Panc1 (cell line): Measurements from ENCODE around the gene MFAP4. TPM values are rescaled to one million over a fixed set of nuclear protein-coding genes. Genes with fewer than 3 reads are reported as not detected.

Experiments
- ATAC-seq: fragments of 200-7000 bp; cut with Tn5 transposase; 2 replicates; pipeline ENCODE4 v1.9.1; 2020; ENCODE audit warnings: mild to moderate bottlenecking, moderate library complexity
- BruUV-seq: library from RNA; stranded (reverse); fragments of 400-500 nt; replicated peaks from 2 replicates; lab custom pipeline; 2021; lab: Mats Ljungman, UMichigan
- CTCF ChIA-PET: fragments of 300-600 bp; sonication (Branson Sonifier 250); formaldehyde crosslinking; loops from one replicate; lab custom pipeline; 2022; ENCODE audit warnings: antibody characterized with exemption; lab: Charles Lee
- POLR2A ChIA-PET: fragments of 300-600 bp; sonication (Branson Sonifier 250); formaldehyde crosslinking; loops from one replicate; lab custom pipeline; 2022; ENCODE audit warnings: antibody characterized with exemption; lab: Charles Lee
- DNase-seq: peaks from one replicate; pipeline ENCODE4 v3.0.0-alpha.2; 2010; ENCODE audit warnings: low read depth, low spot score
- H3K27ac ChIP-seq: 2 replicates; pipeline ENCODE4 v1.5.1; 2011; ENCODE audit warnings: mild to moderate bottlenecking, low read length, inconsistent platforms
- H3K27me3 ChIP-seq: fragments of 200-500 bp; sonication (Bioruptor generic); 2 replicates; pipeline ENCODE4 v1.6.0; 2014; ENCODE audit warnings: low read length, inconsistent platforms; ENCODE audit not compliant: control insufficient read depth, insufficient read depth
- H3K36me3 ChIP-seq: fragments of 200-500 bp; sonication (Bioruptor generic); 2 replicates; pipeline ENCODE4 v1.5.1; 2014; ENCODE audit warnings: inconsistent platforms, mild to moderate bottlenecking, low read length, moderate library complexity; ENCODE audit not compliant: control insufficient read depth, insufficient read depth
- H3K4me1 ChIP-seq: 2 replicates; pipeline ENCODE4 v1.5.1; 2011; ENCODE audit warnings: inconsistent platforms, mild to moderate bottlenecking, low read length, moderate library complexity; ENCODE audit not compliant: control insufficient read depth, insufficient read depth
- H3K4me3 ChIP-seq, 2 experiments: 2 replicates each; pipeline ENCODE4 v1.5.1; 2011 to 2012; ENCODE audit warnings: low read depth in 2 of 2, low read length in 2 of 2, mild to moderate bottlenecking in 2 of 2, inconsistent platforms in 1 of 2, moderate library complexity in 1 of 2
- H3K9me3 ChIP-seq: fragments of 200-500 bp; sonication (Bioruptor generic); 2 replicates; pipeline ENCODE4 v1.5.1; 2014; ENCODE audit warnings: low read depth, mild to moderate bottlenecking, inconsistent platforms, low read length, moderate library complexity; ENCODE audit not compliant: control insufficient read depth, insufficient read depth
- CTCF ChIP-seq: fragments of 450-650 bp; IDR thresholded peaks from 2 replicates; pipeline ENCODE4 v1.5.1; 2017; ENCODE audit warnings: mild to moderate bottlenecking
- POLR2AphosphoS5 ChIP-seq: IDR thresholded peaks from 2 replicates; pipeline ENCODE4 v1.6.1; 2012; ENCODE audit warnings: mild to moderate bottlenecking, low read depth, low read length, moderate library complexity
- REST ChIP-seq, 2 experiments: IDR thresholded peaks; 2 replicates each; pipeline ENCODE4 v1.6.1; 2011 to 2012; ENCODE audit warnings: low read depth in 2 of 2, control low read depth in 1 of 2, low read length in 1 of 2, mild to moderate bottlenecking in 1 of 2, moderate library complexity in 1 of 2; ENCODE audit not compliant: insufficient read depth in 1 of 2
- SIN3A ChIP-seq: IDR thresholded peaks from 2 replicates; pipeline ENCODE4 v1.6.1; 2012; ENCODE audit warnings: low read depth, mild to moderate bottlenecking, low read length, moderate library complexity, borderline replicate concordance; ENCODE audit not compliant: insufficient read depth
- TCF7L2 ChIP-seq: IDR thresholded peaks from 2 replicates; pipeline ENCODE4 v1.6.1; 2011; ENCODE audit warnings: mild to moderate bottlenecking, low read depth, low read length, inconsistent platforms
- in situ Hi-C: cut with HindIII; loops from 2 replicates; pipeline ENCODE4 v1.10.0; 2016; ENCODE audit warnings: low sequenced_read_pairs, low pct_unique_long_range_greater_than_20kb
- intact Hi-C: fragments of 100-400 bp; cut with micrococcal nuclease; formaldehyde crosslinking; loops from one replicate; pipeline ENCODE4 v1.10.0; 2022; ENCODE audit not compliant: unreplicated experiment
- total RNA-seq: library from RNA; stranded (reverse); gene quantifications from one replicate; pipeline ENCODE4 v1.2.1, GENCODE V29; 2021; ENCODE audit not compliant: unreplicated experiment

MFAP4 gene
- total RNA-seq, 1 experiment from 2014 or later = 0.92 TPM

- in situ Hi-C loops (no loop called here), intact Hi-C loops (no loop called here)
- H3K27ac ChIP-seq = no peak overlapping the region
- no peaks in the 10 kb centered on the region for H3K36me3 ChIP-seq
- ChIA-PET CTCF (no interaction called here), POLR2A (interaction anchor here (0.5 kb wide), 1 partner anchor 12 kb away, joined by 6 read pairs; no protein-coding TSS in a partner anchor)
- DNase-seq (no peak), ATAC-seq (no peak)
- no peak overlapping the region for H3K4me3 ChIP-seq
- H3K9me3 ChIP-seq = no peaks in the 10 kb centered on the region
- H3K27me3 ChIP-seq = no peaks in the 10 kb centered on the region
- H3K4me1 ChIP-seq = no peaks in the 10 kb centered on the region
- BruUV-seq = no TSS peak
- TF ChIP-seq REST (IDR thresholded peaks at IDR 0.05; ENCODE audit: insufficient read depth in 1 of 2, low read depth in 2 of 2, low read length in 1 of 2) (no peak), SIN3A (no peak), CTCF (no peak), POLR2AphosphoS5 (no peak), TCF7L2 (no peak)
These were observed 27.6 kb upstream of the MFAP4 start for GRCh38 chr17:19414396-19415280.

- Histone ChIP-seq H3K4me3 (no peak overlapping the region), H3K27me3 (no peaks in the 10 kb centered on the region), H3K36me3 (no peaks in the 10 kb centered on the region), H3K4me1 (no peaks in the 10 kb centered on the region), H3K9me3 (no peaks in the 10 kb centered on the region), H3K27ac (no peak overlapping the region)
- in situ Hi-C loops (no loop called here), intact Hi-C loops (no loop called here)
- ATAC-seq = no peak
- TF ChIP-seq CTCF = no peak
- TF ChIP-seq POLR2AphosphoS5 = no peak
- no peak for TF ChIP-seq SIN3A
- TF ChIP-seq REST (IDR thresholded peaks at IDR 0.05; ENCODE audit: insufficient read depth in 1 of 2, low read depth in 2 of 2, low read length in 1 of 2) = no peak
- no peak for TF ChIP-seq TCF7L2
- POLR2A ChIA-PET = no interaction called here
- no TSS peak for BruUV-seq
- DNase-seq = no peak
- CTCF ChIA-PET = interaction anchor here (0.6 to 0.7 kb wide), 2 partner anchors 29 to 453 kb away, joined by 3 read pairs; no protein-coding TSS in a partner anchor
These were observed 26.8 kb upstream of the MFAP4 start for GRCh38 chr17:19413761-19414160.
